Epidermal melanocyte (primary cell): ENCODE data around the gene GAB3.

Source experiments
- DNase-seq: peaks from one replicate; pipeline ENCODE4 v3.0.0; 2011; ENCODE audit warnings: low spot score; ENCODE audit not compliant: insufficient read length

GAB3 gene

DNA sequence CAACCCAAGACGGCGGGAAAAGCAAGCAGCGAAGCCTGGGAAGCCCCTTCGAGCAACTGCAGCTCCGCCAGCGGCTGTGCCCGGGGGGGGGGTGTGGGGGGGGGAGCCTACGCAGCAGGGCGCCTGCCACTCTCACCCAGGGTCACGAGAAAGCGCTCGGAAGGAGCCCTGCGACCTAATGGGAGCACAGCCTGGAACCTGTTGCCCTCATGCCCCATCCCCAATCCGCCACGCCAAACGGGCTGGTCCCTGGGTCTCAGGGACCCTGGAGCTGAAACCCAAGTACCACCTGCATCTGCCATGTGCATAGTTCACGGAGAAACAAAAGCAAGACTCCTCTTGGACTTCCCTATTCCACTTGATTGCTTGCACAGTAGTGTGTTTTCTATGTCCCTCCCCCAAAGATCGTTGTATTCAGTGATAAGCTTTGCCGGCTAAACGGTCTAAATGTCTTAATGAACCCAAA, 359 bp upstream of the GAB3 start:
- no peak for DNase-seq

DNA sequence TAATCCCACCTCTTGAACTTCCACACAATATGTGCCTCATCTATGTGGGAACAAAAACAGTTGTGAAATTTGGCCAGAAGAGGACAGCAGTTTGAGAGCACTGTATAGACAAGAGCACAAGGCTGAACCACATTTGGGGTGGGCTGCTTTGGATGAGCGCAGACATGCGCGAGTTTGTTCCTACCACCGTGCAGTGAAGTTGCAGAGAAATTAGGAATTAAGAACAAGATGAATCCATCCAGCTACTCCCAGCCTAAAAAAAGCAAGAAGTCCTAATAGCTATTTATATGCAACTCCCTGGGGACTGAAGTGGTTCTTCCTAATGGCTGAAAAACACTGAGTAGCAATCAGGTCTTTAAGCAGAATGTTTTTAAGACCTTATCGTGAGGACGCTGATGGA, 1.0 kb downstream of the GAB3 start:
- DNase-seq, result no peak

DNA sequence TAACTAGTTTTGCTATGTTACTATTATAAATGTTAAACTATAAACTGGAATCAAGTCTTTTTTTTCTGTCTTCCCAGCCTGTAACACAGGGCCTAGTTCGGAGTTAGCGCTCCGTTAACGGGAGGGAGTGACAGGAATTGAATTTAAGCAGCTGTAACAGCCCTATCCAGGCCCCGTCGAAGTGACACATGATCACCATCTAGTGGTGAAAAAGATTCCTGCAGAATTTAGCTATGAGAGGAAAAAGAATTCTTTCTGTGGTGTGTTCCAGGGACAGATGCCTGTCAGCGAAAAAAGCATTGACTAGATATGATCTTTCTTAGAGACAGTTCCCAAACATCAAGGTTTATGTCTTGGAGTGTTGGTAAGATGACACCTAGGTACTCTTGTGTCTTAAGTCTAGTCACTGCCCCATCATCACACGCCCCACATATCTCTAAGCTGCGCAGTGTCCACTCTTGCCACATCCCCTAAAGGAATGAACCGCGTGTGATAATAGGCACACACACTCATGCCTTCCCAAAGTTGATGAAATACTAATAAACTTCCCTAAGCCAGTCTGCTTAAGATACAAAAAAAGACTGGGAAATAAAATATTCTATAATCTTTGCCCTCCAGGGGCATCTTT, 2.1 kb downstream of the GAB3 start:
- DNase-seq, result peak; percentile 30

DNA sequence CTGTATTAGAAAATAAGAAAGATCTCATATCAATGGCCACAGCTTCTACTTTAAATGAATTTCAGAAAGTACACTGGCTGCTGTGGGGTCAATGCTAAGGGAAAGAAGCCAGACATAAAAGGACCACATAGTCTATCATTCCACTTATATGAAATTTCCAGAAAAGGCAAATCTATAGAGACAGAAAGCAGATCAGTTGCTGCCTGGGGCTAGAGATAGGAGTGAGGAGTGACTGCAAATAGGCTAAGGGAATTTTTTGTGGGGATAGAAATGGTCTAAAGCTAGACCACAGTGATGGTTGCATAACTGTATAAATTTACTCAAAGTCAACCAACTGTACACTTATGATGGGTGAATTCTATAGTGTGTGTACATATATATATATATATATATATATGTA, 8.3 kb downstream of the GAB3 start:
- no peak for DNase-seq

DNA sequence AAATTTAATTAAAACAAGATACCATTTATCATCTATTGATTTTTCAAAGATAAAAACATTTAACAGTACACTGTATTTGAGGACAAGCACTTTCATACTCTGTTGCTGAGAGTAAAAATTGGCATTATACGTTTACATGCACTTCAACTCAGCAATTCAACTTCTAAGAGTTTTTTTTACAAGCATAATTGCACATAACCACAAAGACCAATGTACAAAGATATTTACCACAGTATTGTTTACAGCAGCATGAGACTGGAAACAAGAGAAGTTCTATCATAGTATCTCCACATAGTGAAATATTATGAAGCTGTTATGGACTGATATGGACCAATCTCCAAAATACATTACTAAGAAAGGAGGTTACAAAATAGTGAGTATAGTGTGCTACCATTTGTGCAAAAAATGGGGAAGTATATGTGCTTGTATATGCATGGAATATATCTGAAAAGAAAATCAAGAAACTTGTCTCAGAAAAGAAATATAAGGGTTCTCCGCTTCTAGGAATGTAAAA, 10.9 kb downstream of the GAB3 start:
- DNase-seq, result no peak

GRCh38 chrX:154738011-154738738, 12.7 kb downstream of the GAB3 start:
- no peak for DNase-seq

- no peak for DNase-seq
Observed at GRCh38 chrX:154737136-154737535, 13.7 kb downstream of the GAB3 start.

GRCh38 chrX:154735695-154736393, 15.0 kb downstream of the GAB3 start:
- no peak for DNase-seq

DNA sequence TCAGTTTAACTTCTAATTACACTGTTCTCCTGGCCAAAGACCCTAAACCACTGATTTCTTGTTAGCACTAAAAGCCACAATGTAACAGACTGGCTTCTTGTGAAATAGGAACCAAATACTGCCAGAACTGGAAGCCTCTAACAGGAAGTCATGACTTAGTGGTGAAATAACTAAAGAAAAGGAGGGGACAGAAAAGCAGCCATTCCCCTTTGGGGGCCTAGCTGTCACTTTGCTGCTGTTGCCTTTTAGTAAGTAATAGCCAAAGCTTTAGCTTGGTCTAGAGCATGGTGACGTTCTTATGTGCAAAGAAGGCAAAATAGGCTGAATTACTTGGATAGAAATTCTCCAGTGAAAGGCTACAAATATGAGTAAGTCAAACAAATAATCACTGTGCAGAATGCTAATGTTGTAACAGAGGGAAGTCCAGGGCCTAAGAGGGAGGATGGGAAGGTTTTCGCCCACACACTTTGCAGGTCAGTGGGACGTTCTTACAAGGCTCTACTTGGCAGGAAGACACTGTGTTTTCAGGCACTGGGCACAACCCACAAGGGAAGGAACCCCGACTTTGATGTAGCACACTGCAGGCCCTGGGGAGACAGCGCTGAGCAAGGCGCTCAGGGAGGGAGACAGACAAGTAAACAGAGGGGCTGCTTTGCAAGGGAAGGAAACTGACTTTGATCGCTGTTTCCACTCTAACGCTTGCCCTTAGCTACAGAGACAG, 16.7 kb downstream of the GAB3 start:
- no peak for DNase-seq

DNA sequence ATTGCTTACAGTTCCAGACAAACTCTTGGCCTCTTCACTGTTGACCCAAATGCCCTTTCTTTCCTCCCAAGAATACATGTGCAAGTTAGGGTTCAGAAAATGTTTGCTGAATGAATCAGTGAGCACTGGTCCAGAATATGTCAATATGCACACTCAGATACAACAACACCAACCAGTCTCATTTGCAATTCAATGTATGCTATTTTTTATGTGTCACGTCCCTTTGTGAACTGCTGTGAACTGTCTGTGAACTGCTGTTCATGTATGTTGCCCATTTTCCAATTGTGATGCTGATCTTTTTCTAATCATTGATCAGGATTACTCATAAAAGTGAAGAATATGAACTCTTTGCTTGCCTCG, 17.8 kb downstream of the GAB3 start:
- no peak for DNase-seq

GRCh38 chrX:154732421-154733065, 18.3 kb downstream of the GAB3 start:
- no peak for DNase-seq

DNA sequence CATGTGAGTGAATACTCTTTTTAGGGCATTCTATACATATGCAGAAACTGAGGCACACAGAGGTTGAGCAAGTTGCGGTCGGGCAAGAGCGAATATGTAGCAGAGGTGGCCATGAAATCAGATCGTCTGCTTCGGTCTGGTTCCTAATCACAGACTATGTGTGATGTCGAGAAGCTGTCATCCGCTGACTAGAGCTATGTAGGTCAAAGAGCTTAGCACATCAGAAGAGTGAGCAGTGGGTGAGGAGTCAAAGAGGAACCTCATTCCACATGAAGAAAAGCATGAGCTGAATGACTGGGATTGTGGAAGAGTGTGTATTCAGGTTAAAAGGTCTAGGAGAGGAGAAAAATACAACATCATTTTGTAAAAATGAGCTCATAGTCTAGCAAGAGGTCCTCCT, 19.0 kb downstream of the GAB3 start:
- DNase-seq, result no peak

GRCh38 chrX:154731184-154731583, 19.7 kb downstream of the GAB3 start:
- DNase-seq, result no peak

- peak; percentile 17 for DNase-seq
Observed at GRCh38 chrX:154730253-154730891, 20.5 kb downstream of the GAB3 start.

GRCh38 chrX:154729439-154729838, 21.4 kb downstream of the GAB3 start:
- DNase-seq, result no peak

GRCh38 chrX:154728431-154729190, 22.3 kb downstream of the GAB3 start:
- DNase-seq, result no peak

DNA sequence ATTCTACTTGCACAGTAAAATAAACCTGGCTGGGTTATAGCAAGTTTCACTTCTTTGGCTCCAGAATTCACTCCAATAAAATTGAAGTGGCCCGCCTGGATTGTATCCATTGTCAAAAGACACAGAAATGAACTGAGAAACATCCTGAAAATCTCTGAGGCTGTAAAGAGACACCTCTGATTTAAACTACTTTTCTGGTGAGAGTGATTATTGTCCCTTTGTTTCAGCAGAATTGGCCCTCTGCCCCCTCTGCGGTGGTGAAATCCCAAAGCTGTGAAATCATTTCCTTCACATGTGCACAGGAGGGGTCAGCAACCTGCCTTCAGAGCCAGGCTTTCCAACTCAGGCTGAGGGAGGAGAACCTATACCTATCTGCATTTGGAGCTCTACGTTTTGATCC, 23.0 kb downstream of the GAB3 start:
- no peak for DNase-seq

DNA sequence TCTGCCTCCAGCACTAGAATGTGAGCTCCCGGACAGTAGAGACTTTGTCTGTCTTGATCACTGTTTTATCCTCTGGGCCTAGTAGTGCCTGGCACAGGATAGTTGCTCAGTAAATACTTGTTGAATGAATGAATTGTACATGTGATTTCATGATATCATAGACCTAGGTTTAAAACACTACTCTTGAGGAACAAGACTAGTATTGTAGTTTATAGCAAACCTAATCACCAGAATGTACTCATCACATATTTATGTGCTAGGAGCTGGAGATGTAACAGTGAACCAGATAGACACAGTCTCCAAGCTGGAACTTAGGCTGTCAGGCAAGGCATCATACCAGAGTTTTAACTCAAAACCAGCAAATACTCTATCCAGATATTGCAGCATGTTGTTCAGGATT, 23.5 kb downstream of the GAB3 start:
- no peak for DNase-seq

DNA sequence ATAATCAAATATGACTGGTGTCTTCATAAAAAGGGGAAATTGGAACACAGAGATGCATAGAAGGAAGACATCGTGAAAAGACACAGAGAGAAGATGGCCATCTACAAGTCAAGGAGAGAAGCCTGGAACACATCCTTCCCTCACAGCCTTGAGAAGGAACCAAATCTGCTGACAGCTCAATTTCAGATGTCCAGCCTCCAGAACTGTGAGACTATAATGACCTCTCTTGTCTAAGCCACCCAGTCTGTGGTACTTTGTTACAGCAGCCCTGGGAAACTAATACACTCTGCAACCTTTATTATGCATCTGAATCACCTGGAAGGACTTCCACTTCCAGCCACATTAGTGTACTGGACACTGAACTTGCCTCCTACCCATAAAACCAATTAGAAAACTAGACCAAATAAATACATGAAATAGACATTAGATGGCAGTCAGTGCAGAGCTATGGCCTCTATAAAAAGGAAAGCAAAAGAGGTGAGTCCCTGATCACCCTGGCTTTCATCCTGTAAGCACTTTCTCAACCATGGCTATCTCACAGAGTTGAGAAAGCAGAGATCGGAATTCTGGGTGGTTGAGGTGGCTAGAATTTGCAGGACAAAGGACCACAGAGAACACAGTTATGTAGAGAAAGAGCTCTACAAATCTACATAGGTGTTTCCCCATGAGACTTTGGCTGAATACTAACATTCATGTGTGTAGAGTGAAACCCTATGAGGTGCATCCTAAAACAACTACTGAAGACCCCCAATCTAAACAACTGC, 25.7 kb downstream of the GAB3 start:
- DNase-seq, result no peak
